Measurements from ENCODE around the gene SPOCK1. TPM values are rescaled to one million over a fixed set of nuclear protein-coding genes. Genes with fewer than 3 reads are reported as not detected.
A peak's percentile ranks its signal among the peaks of the same experiment; 100 is the strongest.

The SPOCK1 gene
- total RNA-seq, 1 donor from 2014 or later, result 28.6 TPM

DNA sequence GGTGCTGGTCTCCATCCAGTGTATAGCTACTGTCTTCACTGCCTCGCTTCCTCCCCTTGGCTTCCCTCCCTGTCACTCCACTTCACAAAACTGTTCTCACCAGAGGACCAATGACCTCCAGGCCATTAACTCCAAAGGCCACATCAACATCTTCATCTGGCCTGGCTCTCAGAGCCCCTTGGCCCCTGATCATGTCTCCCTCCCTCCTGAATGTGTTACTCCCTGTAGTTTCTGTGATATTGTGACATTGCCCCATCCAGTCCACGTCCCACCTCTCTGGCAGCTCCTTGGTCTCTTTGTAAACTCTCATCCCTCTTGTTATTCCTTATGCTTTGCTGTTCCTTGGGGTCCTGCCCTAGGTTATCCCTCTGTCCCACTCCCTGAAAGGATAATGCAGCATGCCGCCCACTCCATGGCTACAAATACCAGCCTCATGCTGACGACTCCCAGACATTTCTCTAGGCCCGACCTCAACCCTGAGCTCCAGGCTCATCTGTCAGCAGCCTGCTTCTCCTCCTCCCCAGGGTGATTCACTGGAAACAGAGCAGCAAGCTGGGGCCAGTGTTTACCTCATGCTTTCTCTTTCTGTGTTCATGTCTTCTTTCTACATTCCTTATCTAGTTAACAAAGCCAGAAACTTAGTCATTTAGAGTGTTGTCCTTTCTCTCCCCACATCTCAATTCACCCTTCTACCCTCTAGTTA, 312.2 kb downstream of the SPOCK1 start:
- Histone ChIP-seq H3K4me3 (no peak overlapping the region), H3K36me3 (no peaks in the 10 kb centered on the region), H3K9me3 (replicated peaks) (no peaks in the 10 kb centered on the region), H3K27ac (replicated peaks) (peak overlapping the region; percentile 27), H3K4me1 (no peaks in the 10 kb centered on the region), H3K27me3 (ENCODE audit: low read depth) (peaks cover 10% of the 10 kb centered on the region)
- intact Hi-C loops (cut with micrococcal nuclease), result no loop called here
- peak; percentile 26 for DNase-seq
- TF ChIP-seq, protein P1, sequence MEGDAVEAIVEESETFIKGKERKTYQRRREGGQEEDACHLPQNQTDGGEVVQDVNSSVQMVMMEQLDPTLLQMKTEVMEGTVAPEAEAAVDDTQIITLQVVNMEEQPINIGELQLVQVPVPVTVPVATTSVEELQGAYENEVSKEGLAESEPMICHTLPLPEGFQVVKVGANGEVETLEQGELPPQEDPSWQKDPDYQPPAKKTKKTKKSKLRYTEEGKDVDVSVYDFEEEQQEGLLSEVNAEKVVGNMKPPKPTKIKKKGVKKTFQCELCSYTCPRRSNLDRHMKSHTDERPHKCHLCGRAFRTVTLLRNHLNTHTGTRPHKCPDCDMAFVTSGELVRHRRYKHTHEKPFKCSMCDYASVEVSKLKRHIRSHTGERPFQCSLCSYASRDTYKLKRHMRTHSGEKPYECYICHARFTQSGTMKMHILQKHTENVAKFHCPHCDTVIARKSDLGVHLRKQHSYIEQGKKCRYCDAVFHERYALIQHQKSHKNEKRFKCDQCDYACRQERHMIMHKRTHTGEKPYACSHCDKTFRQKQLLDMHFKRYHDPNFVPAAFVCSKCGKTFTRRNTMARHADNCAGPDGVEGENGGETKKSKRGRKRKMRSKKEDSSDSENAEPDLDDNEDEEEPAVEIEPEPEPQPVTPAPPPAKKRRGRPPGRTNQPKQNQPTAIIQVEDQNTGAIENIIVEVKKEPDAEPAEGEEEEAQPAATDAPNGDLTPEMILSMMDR (IDR thresholded peaks at IDR 0.05; ENCODE audit: borderline replicate concordance), result no peak

DNA sequence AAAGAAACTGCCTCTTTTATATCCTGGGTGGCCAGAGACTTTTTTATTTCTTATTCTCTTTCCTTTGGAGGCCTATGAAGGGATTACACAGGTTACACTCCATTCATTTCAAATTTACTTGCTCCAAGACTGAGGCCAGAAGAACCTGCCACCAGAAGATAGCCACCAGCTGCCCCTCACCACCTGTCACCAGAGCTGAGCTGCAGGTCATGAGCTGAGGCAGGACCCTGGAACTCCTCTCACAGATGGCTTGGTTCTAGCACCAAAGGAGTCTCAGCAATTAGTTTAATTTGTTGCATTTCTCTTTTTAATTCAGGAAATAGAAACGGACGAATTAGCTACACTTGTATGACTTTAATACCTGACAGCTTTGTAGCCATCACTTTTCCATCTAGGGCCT, 313.9 kb downstream of the SPOCK1 start:
- H3K27ac ChIP-seq (replicated peaks), result no peak overlapping the region
- no peaks in the 10 kb centered on the region for H3K9me3 ChIP-seq (replicated peaks)
- intact Hi-C loops (cut with micrococcal nuclease), result no loop called here
- H3K4me3 ChIP-seq, result no peak overlapping the region
- peaks cover 16% of the 10 kb centered on the region for H3K27me3 ChIP-seq (ENCODE audit: low read depth)
- DNase-seq, result no peak
- TF ChIP-seq, protein P1 (IDR thresholded peaks at IDR 0.05; ENCODE audit: borderline replicate concordance), result no peak
- no peaks in the 10 kb centered on the region for H3K36me3 ChIP-seq
- no peaks in the 10 kb centered on the region for H3K4me1 ChIP-seq

DNA sequence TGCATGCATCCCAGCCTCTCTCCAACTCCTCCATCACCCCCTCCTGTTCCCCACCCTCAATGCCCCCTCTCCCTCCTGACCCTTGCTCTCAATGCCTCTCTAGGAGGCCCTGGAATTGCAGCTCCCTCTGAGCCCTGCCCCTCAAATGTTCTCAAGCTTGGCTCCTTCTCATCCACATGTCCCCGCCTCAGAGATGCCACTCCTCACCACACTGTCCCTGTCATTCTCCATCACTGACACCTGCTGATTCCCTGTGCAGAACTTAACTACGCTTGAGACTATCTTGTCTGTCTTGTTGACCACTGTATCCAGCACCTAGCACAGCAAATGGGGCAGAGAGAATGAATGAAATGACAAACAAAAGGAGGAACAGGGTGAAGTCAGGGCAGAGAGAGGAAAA, 314.4 kb downstream of the SPOCK1 start:
- intact Hi-C loops (cut with micrococcal nuclease), result no loop called here
- Histone ChIP-seq H3K9me3 (replicated peaks) (no peaks in the 10 kb centered on the region), H3K36me3 (no peaks in the 10 kb centered on the region), H3K4me1 (no peaks in the 10 kb centered on the region), H3K27me3 (ENCODE audit: low read depth) (peaks cover 20% of the 10 kb centered on the region), H3K27ac (replicated peaks) (no peak overlapping the region), H3K4me3 (no peak overlapping the region)
- TF ChIP-seq, protein P1 (IDR thresholded peaks at IDR 0.05; ENCODE audit: borderline replicate concordance), result no peak
- no peak for DNase-seq

DNA sequence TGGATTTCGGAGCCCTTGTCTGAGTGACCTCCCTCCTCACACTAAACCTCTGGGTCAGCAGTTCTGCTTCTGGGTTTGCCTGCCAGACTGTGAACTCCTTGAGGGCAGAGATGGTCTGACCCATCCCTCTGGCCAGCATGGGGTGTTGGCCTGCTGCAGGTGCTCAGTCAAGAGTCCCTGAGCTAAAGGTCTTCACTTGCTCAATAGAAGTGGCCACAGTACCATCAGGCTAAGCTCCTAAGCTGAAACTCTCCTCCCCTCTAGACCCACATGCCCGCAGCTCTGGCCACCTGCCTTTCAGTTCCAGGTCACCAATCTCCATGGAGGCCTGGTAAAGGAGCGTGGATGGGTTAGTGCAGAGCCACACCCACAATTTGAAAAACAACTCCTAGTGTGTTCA, 316.6 kb downstream of the SPOCK1 start:
- H3K4me1 ChIP-seq, result no peaks in the 10 kb centered on the region
- H3K4me3 ChIP-seq, result no peak overlapping the region
- no peak for DNase-seq
- intact Hi-C loops (cut with micrococcal nuclease), result no loop called here
- H3K36me3 ChIP-seq, result no peaks in the 10 kb centered on the region
- peaks cover 41% of the 10 kb centered on the region for H3K27me3 ChIP-seq (ENCODE audit: low read depth)
- TF ChIP-seq, protein P1 (IDR thresholded peaks at IDR 0.05; ENCODE audit: borderline replicate concordance), result no peak
- no peaks in the 10 kb centered on the region for H3K9me3 ChIP-seq (replicated peaks)
- no peak overlapping the region for H3K27ac ChIP-seq (replicated peaks)

DNA sequence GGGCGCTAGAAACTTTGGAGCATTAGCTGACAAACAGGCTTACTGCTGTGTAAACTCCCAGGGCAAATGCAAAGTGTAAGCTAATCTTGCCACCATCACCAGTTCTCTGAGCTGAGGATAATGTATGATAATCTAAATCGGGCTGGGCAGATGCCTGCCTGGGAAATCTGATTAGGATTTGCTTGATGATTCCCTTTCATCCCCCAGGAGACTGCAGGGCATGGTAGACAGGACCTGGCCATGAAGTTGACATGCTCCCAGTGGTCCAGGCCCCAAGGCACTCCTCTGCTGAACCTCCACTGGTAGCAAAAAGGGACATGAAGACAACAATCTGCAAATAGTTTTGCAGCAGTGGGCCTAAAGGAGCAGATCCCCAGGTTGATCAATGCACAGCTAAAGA, 317.5 kb downstream of the SPOCK1 start:
- TF ChIP-seq, protein P1 (IDR thresholded peaks at IDR 0.05; ENCODE audit: borderline replicate concordance), result no peak
- H3K4me1 ChIP-seq, result no peaks in the 10 kb centered on the region
- no peaks in the 10 kb centered on the region for H3K36me3 ChIP-seq
- peaks cover 49% of the 10 kb centered on the region for H3K27me3 ChIP-seq (ENCODE audit: low read depth)
- H3K9me3 ChIP-seq (replicated peaks), result no peaks in the 10 kb centered on the region
- H3K27ac ChIP-seq (replicated peaks), result no peak overlapping the region
- no peak for DNase-seq
- no peak overlapping the region for H3K4me3 ChIP-seq
- intact Hi-C loops (cut with micrococcal nuclease), result no loop called here

Data from left ventricle myocardium inferior (tissue), 1 donor.